Glomerular visceral epithelial cell (primary cell): ENCODE data around the gene SHOC1.
"Not testable (repeated sequence)": the region's sequence is repeated elsewhere in the genome, so short reads cannot be mapped to it uniquely, and the experiment has no call there.

Source experiments
- DNase-seq: peaks from one replicate; pipeline ENCODE4 v3.0.0-alpha.2; 2016; ENCODE audit errors: extremely low spot score

The SHOC1 gene

DNA sequence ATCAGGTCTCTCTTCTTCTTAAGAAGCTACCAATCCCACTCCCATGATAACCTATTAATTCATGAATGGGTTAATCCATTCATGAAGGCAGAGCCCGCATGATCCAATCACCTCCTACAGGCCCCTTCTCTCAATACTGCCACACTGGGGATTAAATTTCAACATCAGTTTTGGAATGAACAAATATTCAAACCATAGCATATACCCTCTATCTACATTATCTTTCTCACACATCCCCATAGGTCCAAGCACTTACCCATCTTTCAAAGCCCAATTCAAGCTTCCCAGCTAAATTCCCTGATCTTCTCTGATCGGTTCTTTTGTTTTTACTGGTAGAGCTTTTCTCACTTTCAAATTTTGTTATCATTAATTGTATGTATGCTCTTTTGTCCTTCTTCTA is 10.5 kb upstream of the SHOC1 start:
- DNase-seq = no peak

- no peak for DNase-seq
These were observed 9.9 kb upstream of the SHOC1 start for GRCh38 chr9:111804636-111805035.

- DNase-seq = no peak
These were observed 9.2 kb upstream of the SHOC1 start for GRCh38 chr9:111803924-111804323.

DNA sequence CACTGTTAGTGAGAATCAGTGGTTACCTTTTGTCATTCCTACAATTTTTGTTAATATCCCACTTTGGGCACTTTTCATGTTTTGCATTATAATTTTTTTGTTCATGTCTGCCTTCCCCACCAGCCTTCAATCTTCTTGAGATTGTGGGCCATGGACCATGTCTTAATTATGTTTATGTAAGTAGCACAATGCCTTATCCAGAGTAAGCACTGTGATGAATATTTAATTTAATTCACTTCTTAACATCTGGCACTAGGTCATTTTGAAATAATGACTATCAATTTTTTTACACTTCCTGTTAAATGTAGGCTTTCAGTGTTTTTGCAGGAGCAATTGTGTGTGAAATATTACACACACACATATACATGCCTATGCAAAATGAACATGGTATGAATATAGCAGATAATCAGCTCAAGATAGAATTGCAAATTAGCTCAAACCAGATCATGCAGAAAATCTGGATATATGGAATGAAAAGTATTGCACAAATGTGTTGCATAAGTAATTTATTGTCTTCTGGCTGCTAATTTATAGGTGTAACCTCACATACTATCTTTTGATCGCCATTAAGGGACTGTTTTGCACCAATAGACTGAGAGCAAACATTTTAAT is 5.3 kb upstream of the SHOC1 start:
- no peak for DNase-seq

DNA sequence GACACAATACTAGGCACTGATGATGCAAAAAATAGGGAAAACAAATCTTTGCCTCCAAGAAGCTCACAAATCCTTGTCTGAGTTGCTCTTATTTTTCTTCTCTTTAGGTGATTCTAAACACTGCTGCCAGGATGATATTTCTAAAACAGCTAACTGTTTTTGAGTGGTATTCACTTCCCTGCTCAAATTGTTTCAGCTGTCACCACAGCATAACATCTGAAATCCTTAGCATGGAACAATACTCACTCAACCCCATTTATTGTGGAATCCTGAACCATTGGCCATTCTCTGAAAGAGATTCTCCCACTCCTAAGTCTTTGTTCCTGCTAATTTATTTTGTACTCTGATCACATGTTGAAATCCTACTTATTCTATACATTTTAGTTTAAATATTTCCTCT is 4.8 kb upstream of the SHOC1 start:
- DNase-seq = no peak

DNA sequence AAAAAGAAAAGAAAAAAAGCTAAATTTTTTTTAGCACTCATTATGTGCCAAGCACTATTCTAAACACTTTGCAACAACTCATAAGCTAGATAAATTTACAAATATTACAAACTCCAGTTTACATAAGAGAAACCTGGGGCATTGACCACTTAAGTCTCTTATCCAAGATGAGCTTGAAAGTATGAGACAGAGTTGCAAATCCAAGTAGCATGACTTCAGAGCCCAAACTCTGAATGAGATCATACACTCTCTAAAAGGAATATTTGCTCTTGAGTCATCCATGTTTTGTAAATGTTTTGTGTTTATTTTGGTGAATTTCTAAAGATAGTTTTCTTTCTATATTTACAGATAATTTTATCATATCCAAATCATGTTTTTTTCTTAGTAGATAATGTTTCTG is 4.0 kb upstream of the SHOC1 start:
- DNase-seq = no peak

DNA sequence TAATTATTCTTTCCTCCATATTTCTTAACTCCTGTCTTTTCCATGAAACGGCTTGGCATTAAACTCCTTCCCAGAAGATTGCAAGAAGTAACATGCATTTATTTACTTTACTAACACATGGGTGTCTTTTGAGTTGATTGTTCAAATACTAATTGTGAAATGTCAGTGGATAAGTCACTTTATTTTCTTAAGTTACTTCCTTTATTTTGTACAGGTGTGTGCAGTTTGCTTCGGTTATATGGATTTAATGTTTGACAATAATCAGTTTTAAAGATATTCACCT is 761 bp upstream of the SHOC1 start:
- no peak for DNase-seq

- not testable (repeated sequence) for DNase-seq
These were observed 2.9 kb downstream of the SHOC1 start for GRCh38 chr9:111791821-111792220.

- DNase-seq = no peak
These were observed 4.9 kb downstream of the SHOC1 start for GRCh38 chr9:111789881-111790280.

- no peak for DNase-seq
These were observed 10.9 kb downstream of the SHOC1 start for GRCh38 chr9:111783857-111784256.

DNA sequence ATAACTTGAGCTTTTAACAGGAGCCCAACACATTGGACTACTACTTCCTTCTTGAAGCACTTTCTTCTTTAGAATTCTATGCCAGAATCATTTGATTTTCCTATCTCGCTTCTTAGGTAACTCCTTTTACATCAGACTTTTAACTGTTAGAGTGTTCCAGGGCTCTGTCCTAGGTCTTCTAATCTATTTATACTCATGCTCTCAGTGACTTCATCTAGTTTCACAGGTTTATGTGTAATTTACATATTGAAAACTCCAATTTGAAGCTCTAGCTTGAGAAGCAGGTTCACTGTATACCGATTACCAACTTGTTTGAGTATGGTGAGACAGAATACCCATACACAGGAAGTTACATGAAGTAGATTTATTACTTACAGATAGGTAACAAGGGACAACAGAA is 11.3 kb downstream of the SHOC1 start:
- DNase-seq = no peak

- DNase-seq = no peak
These were observed 28.7 kb downstream of the SHOC1 start for GRCh38 chr9:111766066-111766465.

DNA sequence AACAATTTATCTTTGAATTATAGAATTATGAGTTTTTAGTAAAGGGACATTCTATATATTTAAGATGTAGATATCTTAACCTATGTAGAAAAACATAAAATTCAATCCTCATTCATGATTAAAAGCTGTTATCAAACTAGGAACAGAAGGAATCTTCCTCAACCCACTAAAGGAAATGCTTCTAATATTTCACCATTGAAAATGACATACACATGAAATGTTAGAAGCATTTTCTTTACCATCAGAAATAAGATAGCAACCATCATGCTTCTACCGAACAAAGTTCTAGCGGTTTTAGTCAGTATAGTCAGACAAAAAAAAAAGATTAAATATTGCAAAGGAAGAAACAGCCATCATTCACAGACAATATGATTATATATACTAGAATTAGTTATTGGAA is 32.2 kb downstream of the SHOC1 start:
- no peak for DNase-seq

GRCh38 chr9:111759762-111760639 is 34.7 kb downstream of the SHOC1 start:
- peak; percentile 90 for DNase-seq

DNA sequence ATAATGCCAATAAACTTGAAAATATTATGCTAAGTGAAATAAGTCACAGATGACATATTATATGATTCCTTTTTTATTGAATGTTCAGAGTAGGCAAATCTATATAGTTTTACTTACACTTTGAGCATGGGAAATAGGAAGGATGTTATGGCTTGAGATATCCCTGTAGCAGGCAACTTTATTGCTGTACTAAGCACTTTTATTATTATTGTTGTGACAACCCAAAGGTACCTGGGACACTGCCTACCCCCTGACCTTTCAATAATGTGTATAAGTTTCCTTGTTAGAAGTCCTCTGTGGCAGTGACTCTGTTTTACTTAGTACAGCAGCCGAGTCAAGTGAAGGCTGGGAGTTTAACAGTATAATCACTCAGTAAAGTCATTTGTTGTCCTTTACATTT is 39.9 kb downstream of the SHOC1 start:
- no peak for DNase-seq

GRCh38 chr9:111752455-111752854 is 42.3 kb downstream of the SHOC1 start:
- DNase-seq = no peak
